ENCODE measurements around the gene TMEM107. TPM values are rescaled to one million over a fixed set of nuclear protein-coding genes. Genes with fewer than 3 reads are reported as not detected.

The TMEM107 gene
- total and polyA plus RNA-seq, 2 donors (not counting 1 experiment from before 2014, with no cell fraction given): 9.8 to 36.0 TPM

DNA sequence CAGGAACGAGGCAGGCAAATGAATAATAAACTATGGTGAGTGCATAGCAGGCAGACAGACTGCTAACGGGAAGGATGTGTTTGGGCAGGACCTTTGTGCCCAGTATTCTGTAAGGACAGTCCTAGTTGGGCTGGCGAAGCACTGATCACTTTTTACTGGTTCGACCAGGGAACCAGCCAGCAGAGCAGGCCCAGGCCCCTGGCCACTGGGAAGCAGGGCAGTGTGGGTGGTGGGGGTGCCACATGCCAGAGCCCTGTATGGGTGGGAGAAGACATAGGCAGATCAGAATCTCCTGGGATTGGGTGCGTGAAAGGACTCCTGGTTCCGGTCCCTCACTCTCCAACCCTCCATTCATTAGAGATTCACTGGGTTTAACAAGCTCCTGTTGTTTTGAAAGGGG is 9.4 kb downstream of the TMEM107 start:
- H2AFZ ChIP-seq (ENCODE audit: low read length): no peak overlapping the region
- no peaks in the 10 kb centered on the region for H3K9me3 ChIP-seq (ENCODE audit: control insufficient read depth, insufficient read depth, low read depth, low read length)
- no peak overlapping the region for H3K27ac ChIP-seq (ENCODE audit: insufficient read depth, low read length)
- no peak overlapping the region for H3K4me3 ChIP-seq (replicated peaks in 1 of 4; ENCODE audit: control extremely low read depth in 1 of 4, insufficient read depth in 1 of 4, low read depth in 3 of 4, low read length in 4 of 4)
- H3K36me3 ChIP-seq (ENCODE audit: control insufficient read depth, insufficient read depth, low read length): peaks cover under 1% of the 10 kb centered on the region
- peaks cover 25% of the 10 kb centered on the region for H3K4me1 ChIP-seq (ENCODE audit: control insufficient read depth, extremely low read depth, insufficient read depth, low read length)
- DNase-seq (ENCODE audit: low read depth in 2 of 2): no peak
- no peak for TF ChIP-seq EZH2 (IDR thresholded peaks at IDR 0.05; ENCODE audit: low read length, missing control alignments)
- TF ChIP-seq, protein P1, sequence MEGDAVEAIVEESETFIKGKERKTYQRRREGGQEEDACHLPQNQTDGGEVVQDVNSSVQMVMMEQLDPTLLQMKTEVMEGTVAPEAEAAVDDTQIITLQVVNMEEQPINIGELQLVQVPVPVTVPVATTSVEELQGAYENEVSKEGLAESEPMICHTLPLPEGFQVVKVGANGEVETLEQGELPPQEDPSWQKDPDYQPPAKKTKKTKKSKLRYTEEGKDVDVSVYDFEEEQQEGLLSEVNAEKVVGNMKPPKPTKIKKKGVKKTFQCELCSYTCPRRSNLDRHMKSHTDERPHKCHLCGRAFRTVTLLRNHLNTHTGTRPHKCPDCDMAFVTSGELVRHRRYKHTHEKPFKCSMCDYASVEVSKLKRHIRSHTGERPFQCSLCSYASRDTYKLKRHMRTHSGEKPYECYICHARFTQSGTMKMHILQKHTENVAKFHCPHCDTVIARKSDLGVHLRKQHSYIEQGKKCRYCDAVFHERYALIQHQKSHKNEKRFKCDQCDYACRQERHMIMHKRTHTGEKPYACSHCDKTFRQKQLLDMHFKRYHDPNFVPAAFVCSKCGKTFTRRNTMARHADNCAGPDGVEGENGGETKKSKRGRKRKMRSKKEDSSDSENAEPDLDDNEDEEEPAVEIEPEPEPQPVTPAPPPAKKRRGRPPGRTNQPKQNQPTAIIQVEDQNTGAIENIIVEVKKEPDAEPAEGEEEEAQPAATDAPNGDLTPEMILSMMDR (conservative IDR thresholded peaks at IDR 0.05 in 1 of 2, IDR thresholded peaks at IDR 0.05 in 1 of 2; ENCODE audit: low read depth in 1 of 2, low read length in 2 of 2): no peak
- H3K4me2 ChIP-seq (ENCODE audit: extremely low read depth, insufficient read depth, low read length): no peak overlapping the region
- H4K20me1 ChIP-seq (ENCODE audit: control insufficient read depth, extremely low read depth, insufficient read depth, low read length): no peaks in the 10 kb centered on the region
- H3K9ac ChIP-seq (ENCODE audit: insufficient read depth, low read length): no peak overlapping the region
- H3K79me2 ChIP-seq (ENCODE audit: control insufficient read depth, insufficient read depth, low read length): peaks cover 9% of the 10 kb centered on the region
- H3K27me3 ChIP-seq (ENCODE audit: control insufficient read depth, insufficient read depth, low read length): no peaks in the 10 kb centered on the region

DNA sequence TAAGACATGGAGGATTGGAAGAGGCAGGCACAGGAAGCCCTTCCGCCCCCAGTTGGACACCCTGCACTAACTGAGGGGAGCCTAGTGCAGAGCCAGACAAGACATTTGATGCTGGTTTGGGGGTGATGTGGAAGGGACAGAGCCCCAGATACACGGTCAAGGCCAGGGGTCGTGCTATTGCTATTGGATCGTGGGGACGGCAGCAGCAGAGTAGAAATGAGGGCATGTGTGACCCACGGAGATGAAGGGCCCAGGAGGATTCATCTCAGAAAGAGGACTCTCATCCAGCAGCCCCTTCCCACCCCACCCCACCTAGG is 11.4 kb downstream of the TMEM107 start:
- peaks cover 35% of the 10 kb centered on the region for H3K4me1 ChIP-seq (ENCODE audit: control insufficient read depth, extremely low read depth, insufficient read depth, low read length)
- H3K27ac ChIP-seq (ENCODE audit: insufficient read depth, low read length): peak overlapping the region; percentile 94
- H3K79me2 ChIP-seq (ENCODE audit: control insufficient read depth, insufficient read depth, low read length): peaks cover 18% of the 10 kb centered on the region
- no peaks in the 10 kb centered on the region for H3K9me3 ChIP-seq (ENCODE audit: control insufficient read depth, insufficient read depth, low read depth, low read length)
- H4K20me1 ChIP-seq (ENCODE audit: control insufficient read depth, extremely low read depth, insufficient read depth, low read length): no peaks in the 10 kb centered on the region
- peaks cover 10% of the 10 kb centered on the region for H3K36me3 ChIP-seq (ENCODE audit: control insufficient read depth, insufficient read depth, low read length)
- H3K27me3 ChIP-seq (ENCODE audit: control insufficient read depth, insufficient read depth, low read length): no peaks in the 10 kb centered on the region
- H2AFZ ChIP-seq (ENCODE audit: low read length): no peak overlapping the region
- DNase-seq (ENCODE audit: low read depth in 2 of 2): no peak
- H3K4me2 ChIP-seq (ENCODE audit: extremely low read depth, insufficient read depth, low read length): peak overlapping the region; percentile 64
- no peak overlapping the region for H3K4me3 ChIP-seq (replicated peaks in 1 of 4; ENCODE audit: control extremely low read depth in 1 of 4, insufficient read depth in 1 of 4, low read depth in 3 of 4, low read length in 4 of 4)
- peak overlapping the region; percentile 31 for H3K9ac ChIP-seq (ENCODE audit: insufficient read depth, low read length)
- TF ChIP-seq, protein P1 (conservative IDR thresholded peaks at IDR 0.05 in 1 of 2, IDR thresholded peaks at IDR 0.05 in 1 of 2; ENCODE audit: low read depth in 1 of 2, low read length in 2 of 2): no peak
- TF ChIP-seq EZH2 (IDR thresholded peaks at IDR 0.05; ENCODE audit: low read length, missing control alignments): no peak

DNA sequence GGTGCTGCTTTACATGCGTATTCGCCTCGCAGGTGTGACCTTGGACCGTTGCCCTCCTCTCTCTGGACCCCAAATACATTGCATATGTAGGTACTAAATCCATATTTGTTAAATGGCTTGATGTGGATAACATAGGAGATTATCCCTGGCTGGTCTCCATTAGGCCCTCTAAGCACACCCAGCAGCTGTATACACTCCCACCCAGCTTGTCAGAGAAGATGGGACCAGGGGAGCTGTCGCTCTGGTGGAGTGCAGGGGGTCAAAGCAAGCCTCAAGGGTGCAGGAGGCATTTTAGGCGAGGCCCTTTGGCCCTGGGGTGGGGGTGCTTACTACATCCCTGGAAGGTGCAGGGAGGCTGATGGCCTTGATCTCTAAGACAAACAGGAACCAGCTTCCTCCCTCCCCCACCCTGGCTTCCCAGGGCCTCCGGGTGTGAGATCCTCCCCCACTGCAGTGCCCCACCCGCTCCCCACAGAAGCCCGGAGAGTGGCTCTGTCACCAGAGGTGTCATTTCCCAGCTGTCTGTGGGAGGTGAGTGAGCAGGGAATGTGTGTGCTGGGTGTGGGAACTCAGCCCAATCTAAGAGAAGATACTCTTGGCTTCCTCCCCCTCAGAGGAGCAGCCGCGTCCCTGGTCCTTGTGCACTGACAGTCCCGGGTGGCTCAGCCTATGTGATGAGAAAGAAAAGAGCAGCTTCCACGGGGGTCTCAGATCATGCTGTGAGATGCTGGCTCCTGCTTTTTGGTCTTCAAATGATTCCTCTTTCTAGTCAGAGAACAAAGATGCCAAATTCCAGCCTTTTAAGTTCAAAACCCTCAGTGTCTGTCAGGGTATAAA is 12.0 kb downstream of the TMEM107 start:
- H3K36me3 ChIP-seq (ENCODE audit: control insufficient read depth, insufficient read depth, low read length): peaks cover 12% of the 10 kb centered on the region
- H4K20me1 ChIP-seq (ENCODE audit: control insufficient read depth, extremely low read depth, insufficient read depth, low read length): no peaks in the 10 kb centered on the region
- TF ChIP-seq, protein P1 (conservative IDR thresholded peaks at IDR 0.05 in 1 of 2, IDR thresholded peaks at IDR 0.05 in 1 of 2; ENCODE audit: low read depth in 1 of 2, low read length in 2 of 2): no peak
- TF ChIP-seq EZH2 (IDR thresholded peaks at IDR 0.05; ENCODE audit: low read length, missing control alignments): no peak
- peak; percentile 37 to 59 for DNase-seq (ENCODE audit: low read depth in 2 of 2)
- H3K9ac ChIP-seq (ENCODE audit: insufficient read depth, low read length): no peak overlapping the region
- H3K9me3 ChIP-seq (ENCODE audit: control insufficient read depth, insufficient read depth, low read depth, low read length): no peaks in the 10 kb centered on the region
- peak overlapping the region; percentile 94 for H3K27ac ChIP-seq (ENCODE audit: insufficient read depth, low read length)
- H3K79me2 ChIP-seq (ENCODE audit: control insufficient read depth, insufficient read depth, low read length): peaks cover 18% of the 10 kb centered on the region
- no peak overlapping the region for H2AFZ ChIP-seq (ENCODE audit: low read length)
- H3K4me2 ChIP-seq (ENCODE audit: extremely low read depth, insufficient read depth, low read length): peak overlapping the region; percentile 64
- peaks cover 35% of the 10 kb centered on the region for H3K4me1 ChIP-seq (ENCODE audit: control insufficient read depth, extremely low read depth, insufficient read depth, low read length)
- no peaks in the 10 kb centered on the region for H3K27me3 ChIP-seq (ENCODE audit: control insufficient read depth, insufficient read depth, low read length)
- H3K4me3 ChIP-seq (replicated peaks in 1 of 4; ENCODE audit: control extremely low read depth in 1 of 4, insufficient read depth in 1 of 4, low read depth in 3 of 4, low read length in 4 of 4): no peak overlapping the region

Data from fibroblast of lung (primary cell).